Osteoblast (primary cell): ENCODE data around the gene SOX15. TPM values are rescaled to one million over a fixed set of nuclear protein-coding genes. Genes with fewer than 3 reads are reported as not detected.
"Not testable (repeated sequence)": the region's sequence is repeated elsewhere in the genome, so short reads cannot be mapped to it uniquely, and the experiment has no call there.

Experiments
- DNase-seq: peaks from one replicate; pipeline ENCODE4 v3.0.0; 2011; ENCODE audit warnings: low spot score, mixed read lengths; ENCODE audit not compliant: insufficient read length; ENCODE audit errors: missing footprints
- H2AFZ ChIP-seq: 2 replicates; pipeline ENCODE4 v1.6.0; 2011; ENCODE audit warnings: mild to moderate bottlenecking, low read length
- H3K27ac ChIP-seq: 2 replicates; pipeline ENCODE4 v1.5.1; 2011; ENCODE audit warnings: mild to moderate bottlenecking, low read depth, low read length, moderate library complexity
- H3K27me3 ChIP-seq: 2 replicates; pipeline ENCODE4 v1.6.0; 2012; ENCODE audit warnings: mild to moderate bottlenecking, control low read depth, inconsistent platforms, low read length, moderate library complexity; ENCODE audit not compliant: insufficient read depth
- H3K36me3 ChIP-seq: 2 replicates; pipeline ENCODE4 v1.5.1; 2011; ENCODE audit warnings: mild to moderate bottlenecking, low read length, control low read depth, moderate library complexity; ENCODE audit not compliant: insufficient read depth
- H3K4me1 ChIP-seq: 2 replicates; pipeline ENCODE4 v1.5.1; 2011; ENCODE audit warnings: mild to moderate bottlenecking, low read length, control low read depth, moderate library complexity; ENCODE audit not compliant: insufficient read depth
- H3K4me2 ChIP-seq: 2 replicates; pipeline ENCODE4 v1.6.0; 2011; ENCODE audit warnings: mild to moderate bottlenecking, low read length; ENCODE audit not compliant: insufficient read depth
- H3K4me3 ChIP-seq: fragments of 200-600 bp; sonication (generic); 3 replicates; pipeline ENCODE4 v1.5.1; 2012; ENCODE audit warnings: mild to moderate bottlenecking, low read length, inconsistent platforms; ENCODE audit not compliant: insufficient read depth
- H3K79me2 ChIP-seq: 2 replicates; pipeline ENCODE4 v1.6.0; 2012; ENCODE audit warnings: mild to moderate bottlenecking, low read length, control low read depth, inconsistent platforms; ENCODE audit not compliant: insufficient read depth
- H3K9me3 ChIP-seq: 2 replicates; pipeline ENCODE4 v1.5.1; 2011; ENCODE audit warnings: low read depth, low read length, control low read depth
- H4K20me1 ChIP-seq: 2 replicates; pipeline ENCODE4 v1.6.0; 2012; ENCODE audit warnings: mild to moderate bottlenecking, low read length, control low read depth; ENCODE audit not compliant: insufficient read depth
- total RNA-seq: library from RNA; depleted of rRNA; stranded (reverse); fragments of >200 nt; gene quantifications from 2 replicates; pipeline ENCODE4 v1.2.3, GENCODE V29; 2012
- TF ChIP-seq, protein P1 (sequence below): IDR thresholded peaks from 2 replicates; pipeline ENCODE4 v1.5.1; 2011; ENCODE audit warnings: mild to moderate bottlenecking, low read depth, low read length, moderate library complexity; ENCODE audit errors: extremely low read depth

SOX15 gene
- total RNA-seq, 1 donor: 0.72 TPM

DNA sequence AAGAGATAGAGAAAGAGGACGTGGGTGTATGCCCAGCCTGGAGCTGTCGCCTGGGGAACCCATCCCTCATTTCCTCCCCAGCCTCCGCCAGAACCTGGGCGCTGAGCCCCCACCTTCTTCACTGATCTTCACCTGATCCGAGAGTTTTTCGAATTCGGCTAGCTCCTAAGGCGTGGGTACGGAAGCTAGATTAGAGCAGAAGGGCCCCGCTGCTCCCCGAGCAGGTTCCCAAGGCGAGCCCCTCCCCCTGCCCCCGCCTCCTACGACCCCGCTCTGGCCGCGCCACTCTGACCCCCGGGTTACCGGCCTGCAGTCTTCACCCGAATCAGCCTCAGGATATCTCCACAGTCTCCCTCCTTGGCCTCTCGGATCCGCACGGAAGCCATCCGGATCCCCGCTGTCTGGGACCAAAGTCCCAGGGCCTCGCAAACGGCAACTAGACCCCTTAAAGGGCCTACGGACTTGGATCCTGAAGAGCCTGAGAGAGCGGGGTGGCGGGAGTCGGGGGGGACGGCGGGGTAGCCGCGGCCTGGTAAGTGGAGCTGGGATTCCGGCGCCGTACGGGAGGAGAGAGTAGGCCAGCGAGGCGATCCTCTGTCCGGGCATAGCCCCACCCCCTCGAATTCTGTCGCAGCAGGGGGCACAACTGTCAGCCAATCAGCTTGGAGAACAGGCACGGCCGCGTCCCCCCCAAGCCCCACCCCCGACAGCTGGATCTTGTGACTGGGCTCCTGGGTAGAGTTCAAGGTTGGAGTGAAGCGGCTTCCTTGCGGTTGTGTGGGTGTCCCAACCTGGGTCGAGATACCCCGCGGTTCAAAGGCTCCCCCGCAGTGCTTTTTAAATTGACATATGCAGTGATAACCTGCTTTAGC lies 37.6 kb upstream of the SOX15 start, which contains the start of gene SAT2:
Gene SAT2, minus strand, starts transcription at position 572 of the 872 bp plus-strand sequence. Its CDS starts 186 bp downstream, at position 386.
- peak within 1 kb of the TSS; percentile 93 for H2AFZ ChIP-seq
- H3K27me3 ChIP-seq: no peaks in the 10 kb centered on the region
- H3K4me3 ChIP-seq: peak within 1 kb of the TSS; percentile 95
- H3K9me3 ChIP-seq: no peaks in the 10 kb centered on the region
- peak within 1 kb of the TSS; percentile 85 for H3K27ac ChIP-seq
- DNase-seq: peak; percentile 100
- peaks cover 5% of the 10 kb centered on the region for H3K4me1 ChIP-seq
- H3K79me2 ChIP-seq: peaks cover 15% of the 10 kb centered on the region
- H3K4me2 ChIP-seq: peak within 1 kb of the TSS; percentile 95
- no peaks in the 10 kb centered on the region for H3K36me3 ChIP-seq
- TF ChIP-seq, protein P1, sequence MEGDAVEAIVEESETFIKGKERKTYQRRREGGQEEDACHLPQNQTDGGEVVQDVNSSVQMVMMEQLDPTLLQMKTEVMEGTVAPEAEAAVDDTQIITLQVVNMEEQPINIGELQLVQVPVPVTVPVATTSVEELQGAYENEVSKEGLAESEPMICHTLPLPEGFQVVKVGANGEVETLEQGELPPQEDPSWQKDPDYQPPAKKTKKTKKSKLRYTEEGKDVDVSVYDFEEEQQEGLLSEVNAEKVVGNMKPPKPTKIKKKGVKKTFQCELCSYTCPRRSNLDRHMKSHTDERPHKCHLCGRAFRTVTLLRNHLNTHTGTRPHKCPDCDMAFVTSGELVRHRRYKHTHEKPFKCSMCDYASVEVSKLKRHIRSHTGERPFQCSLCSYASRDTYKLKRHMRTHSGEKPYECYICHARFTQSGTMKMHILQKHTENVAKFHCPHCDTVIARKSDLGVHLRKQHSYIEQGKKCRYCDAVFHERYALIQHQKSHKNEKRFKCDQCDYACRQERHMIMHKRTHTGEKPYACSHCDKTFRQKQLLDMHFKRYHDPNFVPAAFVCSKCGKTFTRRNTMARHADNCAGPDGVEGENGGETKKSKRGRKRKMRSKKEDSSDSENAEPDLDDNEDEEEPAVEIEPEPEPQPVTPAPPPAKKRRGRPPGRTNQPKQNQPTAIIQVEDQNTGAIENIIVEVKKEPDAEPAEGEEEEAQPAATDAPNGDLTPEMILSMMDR: no peak
- H4K20me1 ChIP-seq: no peaks in the 10 kb centered on the region

DNA sequence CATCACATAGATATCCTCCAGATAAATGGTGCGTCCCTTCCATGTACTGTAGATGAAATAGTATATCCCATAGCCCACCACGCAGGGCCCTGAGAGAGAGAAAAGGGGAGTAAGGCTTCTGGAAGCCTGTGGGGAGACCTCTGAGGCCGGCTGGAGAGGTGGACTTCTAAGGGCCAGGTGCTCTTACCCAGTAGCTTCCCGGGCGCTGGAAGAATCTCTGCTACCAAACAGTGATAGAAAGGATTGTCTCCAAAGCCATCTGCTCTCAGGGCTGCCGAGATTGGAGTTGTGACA lies 37.0 kb upstream of the SOX15 start:
- H3K4me3 ChIP-seq: peak overlapping the region; percentile 95
- H3K9me3 ChIP-seq: no peaks in the 10 kb centered on the region
- peak; percentile 88 for DNase-seq
- no peaks in the 10 kb centered on the region for H4K20me1 ChIP-seq
- H3K4me1 ChIP-seq: peaks cover 5% of the 10 kb centered on the region
- peak overlapping the region; percentile 95 for H3K4me2 ChIP-seq
- TF ChIP-seq, protein P1: no peak
- no peaks in the 10 kb centered on the region for H3K36me3 ChIP-seq
- H3K79me2 ChIP-seq: peaks cover 15% of the 10 kb centered on the region
- H3K27me3 ChIP-seq: no peaks in the 10 kb centered on the region
- peak overlapping the region; percentile 85 for H3K27ac ChIP-seq
- peak overlapping the region; percentile 93 for H2AFZ ChIP-seq

DNA sequence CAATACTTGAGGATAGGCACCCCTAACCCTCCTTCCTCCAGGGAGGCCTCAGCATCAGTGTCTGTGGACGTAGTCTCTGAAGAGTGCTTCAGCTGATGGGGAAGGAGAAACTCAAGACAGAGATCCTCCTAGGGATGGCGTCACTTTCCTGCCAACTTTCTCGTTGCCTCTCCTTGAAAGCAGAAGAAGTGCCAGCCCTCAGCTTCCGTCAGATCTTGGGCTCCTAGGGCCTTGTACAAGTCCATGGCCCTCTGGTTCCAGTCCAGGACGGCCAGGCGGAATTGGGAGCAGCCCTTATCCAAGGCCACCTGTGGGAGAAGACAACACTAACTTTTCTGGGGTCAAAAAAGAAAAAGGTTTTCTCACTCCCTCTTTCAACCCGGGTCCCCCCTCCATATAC lies 36.4 kb upstream of the SOX15 start:
- H3K4me2 ChIP-seq: peak overlapping the region; percentile 95
- no peaks in the 10 kb centered on the region for H3K9me3 ChIP-seq
- no peaks in the 10 kb centered on the region for H3K27me3 ChIP-seq
- peaks cover 15% of the 10 kb centered on the region for H3K79me2 ChIP-seq
- no peaks in the 10 kb centered on the region for H3K36me3 ChIP-seq
- peaks cover 5% of the 10 kb centered on the region for H3K4me1 ChIP-seq
- no peaks in the 10 kb centered on the region for H4K20me1 ChIP-seq
- H3K4me3 ChIP-seq: no peak overlapping the region
- TF ChIP-seq, protein P1: no peak
- no peak overlapping the region for H3K27ac ChIP-seq
- H2AFZ ChIP-seq: no peak overlapping the region
- no peak for DNase-seq

DNA sequence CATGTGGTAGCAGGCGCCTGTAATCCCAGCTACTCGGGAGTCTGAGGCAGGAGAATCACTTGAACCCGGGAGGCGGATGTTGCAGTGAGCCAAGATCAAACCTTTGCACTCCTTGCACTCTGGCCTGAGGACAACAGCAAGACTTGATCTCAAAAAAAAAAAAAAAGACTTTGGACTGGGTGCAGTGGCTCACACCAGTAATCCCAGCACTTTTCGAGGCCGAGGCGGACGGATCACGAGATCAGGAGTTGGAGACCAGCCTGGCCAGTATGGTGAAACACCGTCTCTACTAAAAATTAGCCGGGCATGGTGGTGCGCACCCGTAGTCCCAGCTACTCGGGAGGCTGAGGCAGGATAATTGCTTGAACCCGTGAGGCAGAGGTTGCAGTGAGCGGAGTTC lies 35.9 kb upstream of the SOX15 start:
- H3K27ac ChIP-seq, H3K4me3 ChIP-seq, H3K27me3 ChIP-seq, H2AFZ ChIP-seq, H3K4me1 ChIP-seq, H4K20me1 ChIP-seq, H3K4me2 ChIP-seq, H3K9me3 ChIP-seq, H3K36me3 ChIP-seq, DNase-seq: not testable (repeated sequence)
- peaks cover 15% of the 10 kb centered on the region for H3K79me2 ChIP-seq
